ENCODE results near the gene SDK1.

SDK1 gene

DNA sequence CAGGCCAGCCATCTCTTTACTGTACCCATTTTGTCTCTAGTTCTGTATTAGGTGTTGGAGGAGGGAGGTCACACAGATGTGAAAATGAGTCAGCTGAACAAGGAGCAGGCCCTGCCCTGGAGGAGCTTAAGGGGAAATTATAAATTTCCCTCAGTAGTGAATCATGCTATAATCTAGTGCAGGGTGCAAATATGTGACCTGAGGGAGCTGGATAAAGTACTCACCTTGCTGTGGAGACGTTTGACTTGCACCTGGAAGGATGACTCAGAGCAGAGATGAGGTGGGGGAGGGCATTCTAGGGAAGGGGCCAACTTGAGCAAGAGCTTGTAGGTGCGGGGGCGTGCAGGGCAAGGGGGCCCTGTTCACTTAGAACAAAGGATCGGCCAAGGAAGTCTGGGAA is 610.6 kb downstream of the SDK1 start:
- Histone ChIP-seq H3K4me3 (ENCODE audit: low read depth, low read length) (no peak overlapping the region), H3K27ac (ENCODE audit: extremely low read depth, low read depth, low read length) (no peak overlapping the region), H3K36me3 (ENCODE audit: control insufficient read depth in 2 of 2, insufficient read depth in 1 of 2, low read length in 2 of 2) (no peaks in the 10 kb centered on the region), H3K4me1 (ENCODE audit: control insufficient read depth, insufficient read depth, low read length) (no peaks in the 10 kb centered on the region), H3K9me3 (ENCODE audit: control insufficient read depth, insufficient read depth, low read depth, low read length) (no peaks in the 10 kb centered on the region)
- no peak for TF ChIP-seq ZNF184 (tag by site-specific recombination; IDR thresholded peaks at IDR 0.05)
- no peak for TF ChIP-seq SCRT1 (tag by site-specific recombination; IDR thresholded peaks at IDR 0.05; ENCODE audit: borderline replicate concordance)
- TF ChIP-seq ATF2 (tag by site-specific recombination; IDR thresholded peaks at IDR 0.05; ENCODE audit: low read depth), result no peak
- TF ChIP-seq ZBTB7A (tag by site-specific recombination; IDR thresholded peaks at IDR 0.05; ENCODE audit: low read depth), result no peak
- TF ChIP-seq, protein P1, sequence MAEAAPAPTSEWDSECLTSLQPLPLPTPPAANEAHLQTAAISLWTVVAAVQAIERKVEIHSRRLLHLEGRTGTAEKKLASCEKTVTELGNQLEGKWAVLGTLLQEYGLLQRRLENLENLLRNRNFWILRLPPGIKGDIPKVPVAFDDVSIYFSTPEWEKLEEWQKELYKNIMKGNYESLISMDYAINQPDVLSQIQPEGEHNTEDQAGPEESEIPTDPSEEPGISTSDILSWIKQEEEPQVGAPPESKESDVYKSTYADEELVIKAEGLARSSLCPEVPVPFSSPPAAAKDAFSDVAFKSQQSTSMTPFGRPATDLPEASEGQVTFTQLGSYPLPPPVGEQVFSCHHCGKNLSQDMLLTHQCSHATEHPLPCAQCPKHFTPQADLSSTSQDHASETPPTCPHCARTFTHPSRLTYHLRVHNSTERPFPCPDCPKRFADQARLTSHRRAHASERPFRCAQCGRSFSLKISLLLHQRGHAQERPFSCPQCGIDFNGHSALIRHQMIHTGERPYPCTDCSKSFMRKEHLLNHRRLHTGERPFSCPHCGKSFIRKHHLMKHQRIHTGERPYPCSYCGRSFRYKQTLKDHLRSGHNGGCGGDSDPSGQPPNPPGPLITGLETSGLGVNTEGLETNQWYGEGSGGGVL (tag by site-specific recombination; IDR thresholded peaks at IDR 0.05), result no peak
- no peak for TF ChIP-seq ZNF391 (tag by site-specific recombination; IDR thresholded peaks at IDR 0.05; ENCODE audit: borderline replicate concordance, low read depth)
- TF ChIP-seq ZNF707 (tag by site-specific recombination; IDR thresholded peaks at IDR 0.05), result no peak
- no peak for TF ChIP-seq GLIS1 (tag by site-specific recombination; IDR thresholded peaks at IDR 0.05)
- no peak for TF ChIP-seq OSR2 (tag by site-specific recombination; IDR thresholded peaks at IDR 0.05)
- TF ChIP-seq ZBTB21 (tag by site-specific recombination; IDR thresholded peaks at IDR 0.05), result no peak
- TF ChIP-seq ZFHX2 (tag by site-specific recombination; conservative IDR thresholded peaks at IDR 0.05), result no peak
- ChIA-PET CTCF (interaction anchor here (1.5 kb wide), 1 partner anchor 10 kb away, joined by 4 read pairs; no protein-coding TSS in a partner anchor), POLR2A (no interaction called here)

- no peak overlapping the region for H3K4me3 ChIP-seq (ENCODE audit: low read depth, low read length)
- ChIA-PET POLR2A (interaction anchor here (0.6 kb wide), 1 partner anchor 31 kb away, joined by 4 read pairs; no protein-coding TSS in a partner anchor), CTCF (interaction anchor here (0.7 to 1.5 kb wide), 2 partner anchors 10 to 101 kb away, joined by 3 to 4 read pairs; no protein-coding TSS in a partner anchor)
- no peaks in the 10 kb centered on the region for H3K9me3 ChIP-seq (ENCODE audit: control insufficient read depth, insufficient read depth, low read depth, low read length)
- H3K36me3 ChIP-seq (ENCODE audit: control insufficient read depth in 2 of 2, insufficient read depth in 1 of 2, low read length in 2 of 2), result no peaks in the 10 kb centered on the region
- H3K27ac ChIP-seq (ENCODE audit: extremely low read depth, low read depth, low read length), result no peak overlapping the region
- H3K4me1 ChIP-seq (ENCODE audit: control insufficient read depth, insufficient read depth, low read length), result no peaks in the 10 kb centered on the region
- TF ChIP-seq ZNF214 (tag by site-specific recombination; IDR thresholded peaks at IDR 0.05; ENCODE audit: borderline replicate concordance), result no peak
- TF ChIP-seq ZNF623 (tag by site-specific recombination; IDR thresholded peaks at IDR 0.05), result no peak
Measured at GRCh38 chr7:3912291-3912690, 611.2 kb downstream of the SDK1 start.

- no peaks in the 10 kb centered on the region for H3K4me1 ChIP-seq (ENCODE audit: control insufficient read depth, insufficient read depth, low read length)
- no peak overlapping the region for H3K4me3 ChIP-seq (ENCODE audit: low read depth, low read length)
- no peak overlapping the region for H3K27ac ChIP-seq (ENCODE audit: extremely low read depth, low read depth, low read length)
- ChIA-PET POLR2A (no interaction called here), CTCF (no interaction called here)
- H3K9me3 ChIP-seq (ENCODE audit: control insufficient read depth, insufficient read depth, low read depth, low read length), result no peaks in the 10 kb centered on the region
- H3K36me3 ChIP-seq (ENCODE audit: control insufficient read depth in 2 of 2, insufficient read depth in 1 of 2, low read length in 2 of 2), result no peaks in the 10 kb centered on the region
- TF ChIP-seq ZNF549 (tag by site-specific recombination; IDR thresholded peaks at IDR 0.05) (no peak), ZNF19 (tag by site-specific recombination; IDR thresholded peaks at IDR 0.05; ENCODE audit: low read depth) (no peak), ZBTB21 (tag by site-specific recombination; IDR thresholded peaks at IDR 0.05) (no peak), ZNF239 (tag by site-specific recombination; IDR thresholded peaks at IDR 0.05) (no peak), ZFP37 (tag by site-specific recombination; IDR thresholded peaks at IDR 0.05) (no peak), SP2 (tag by site-specific recombination; IDR thresholded peaks at IDR 0.05) (no peak), MZF1 (tag by site-specific recombination; IDR thresholded peaks at IDR 0.05; ENCODE audit: borderline replicate concordance) (no peak), ZNF112 (tag by site-specific recombination; IDR thresholded peaks at IDR 0.05) (no peak), ZNF449 (tag by site-specific recombination; IDR thresholded peaks at IDR 0.05) (no peak), ZNF23 (tag by site-specific recombination; IDR thresholded peaks at IDR 0.05; ENCODE audit: borderline replicate concordance) (no peak)
- TF ChIP-seq, protein P2, sequence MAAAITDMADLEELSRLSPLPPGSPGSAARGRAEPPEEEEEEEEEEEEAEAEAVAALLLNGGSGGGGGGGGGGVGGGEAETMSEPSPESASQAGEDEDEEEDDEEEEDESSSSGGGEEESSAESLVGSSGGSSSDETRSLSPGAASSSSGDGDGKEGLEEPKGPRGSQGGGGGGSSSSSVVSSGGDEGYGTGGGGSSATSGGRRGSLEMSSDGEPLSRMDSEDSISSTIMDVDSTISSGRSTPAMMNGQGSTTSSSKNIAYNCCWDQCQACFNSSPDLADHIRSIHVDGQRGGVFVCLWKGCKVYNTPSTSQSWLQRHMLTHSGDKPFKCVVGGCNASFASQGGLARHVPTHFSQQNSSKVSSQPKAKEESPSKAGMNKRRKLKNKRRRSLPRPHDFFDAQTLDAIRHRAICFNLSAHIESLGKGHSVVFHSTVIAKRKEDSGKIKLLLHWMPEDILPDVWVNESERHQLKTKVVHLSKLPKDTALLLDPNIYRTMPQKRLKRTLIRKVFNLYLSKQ (tag by site-specific recombination; IDR thresholded peaks at IDR 0.05; ENCODE audit: borderline replicate concordance), result no peak
- TF ChIP-seq, protein P3, sequence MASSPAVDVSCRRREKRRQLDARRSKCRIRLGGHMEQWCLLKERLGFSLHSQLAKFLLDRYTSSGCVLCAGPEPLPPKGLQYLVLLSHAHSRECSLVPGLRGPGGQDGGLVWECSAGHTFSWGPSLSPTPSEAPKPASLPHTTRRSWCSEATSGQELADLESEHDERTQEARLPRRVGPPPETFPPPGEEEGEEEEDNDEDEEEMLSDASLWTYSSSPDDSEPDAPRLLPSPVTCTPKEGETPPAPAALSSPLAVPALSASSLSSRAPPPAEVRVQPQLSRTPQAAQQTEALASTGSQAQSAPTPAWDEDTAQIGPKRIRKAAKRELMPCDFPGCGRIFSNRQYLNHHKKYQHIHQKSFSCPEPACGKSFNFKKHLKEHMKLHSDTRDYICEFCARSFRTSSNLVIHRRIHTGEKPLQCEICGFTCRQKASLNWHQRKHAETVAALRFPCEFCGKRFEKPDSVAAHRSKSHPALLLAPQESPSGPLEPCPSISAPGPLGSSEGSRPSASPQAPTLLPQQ (tag by site-specific recombination; IDR thresholded peaks at IDR 0.05), result no peak
Measured at GRCh38 chr7:3914051-3914775, 613.2 kb downstream of the SDK1 start.

Data from HEK293 (cell line).